Left renal pelvis (tissue), 4 donors: ENCODE results near the gene RTBDN. TPM values are rescaled to one million over a fixed set of nuclear protein-coding genes. Genes with fewer than 3 reads are reported as not detected.

Experiments used
- DNase-seq, 4 donors: peaks; one replicate each; pipeline ENCODE4 v3.0.0-alpha.2; 2013; ENCODE audit warnings: low read depth in 4 of 4, low spot score in 3 of 4
- polyA plus RNA-seq, 4 donors: library from polyadenylated mRNA; unstranded; fragments of 120-200 nt; gene quantifications; one replicate each; pipeline ENCODE4 v1.2.1, GENCODE V29; 2013; ENCODE audit not compliant: insufficient read length in 4 of 4

Gene RTBDN
- under 1 TPM in 2 of 4 donors, not detected in 2; 0.20 to 0.29 TPM for polyA plus RNA-seq

DNA sequence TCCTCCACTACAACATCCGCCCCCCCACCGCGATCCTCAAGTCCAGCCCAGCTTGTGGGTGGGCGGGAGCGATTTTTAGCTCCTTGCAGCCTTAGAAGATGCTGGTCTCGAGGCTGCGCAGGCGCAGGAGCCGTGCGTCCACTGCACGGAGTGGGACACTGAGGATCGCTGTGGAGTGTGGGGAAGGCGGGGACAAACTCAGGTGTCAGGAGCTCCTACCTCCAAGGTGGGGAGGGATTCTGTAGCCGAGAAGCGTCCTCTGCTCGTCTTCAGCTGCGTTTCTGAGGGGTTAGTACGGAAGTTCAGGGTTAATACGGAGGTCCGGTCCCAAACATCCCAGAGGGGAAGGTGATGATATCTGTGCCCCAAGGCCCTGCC is at the start of gene RTBDN:
TSS of gene RTBDN (minus strand) at position 14 of the 378 bp plus-strand sequence. CDS start 4,600 bp downstream, outside the sequence.
- no peak for DNase-seq

DNA sequence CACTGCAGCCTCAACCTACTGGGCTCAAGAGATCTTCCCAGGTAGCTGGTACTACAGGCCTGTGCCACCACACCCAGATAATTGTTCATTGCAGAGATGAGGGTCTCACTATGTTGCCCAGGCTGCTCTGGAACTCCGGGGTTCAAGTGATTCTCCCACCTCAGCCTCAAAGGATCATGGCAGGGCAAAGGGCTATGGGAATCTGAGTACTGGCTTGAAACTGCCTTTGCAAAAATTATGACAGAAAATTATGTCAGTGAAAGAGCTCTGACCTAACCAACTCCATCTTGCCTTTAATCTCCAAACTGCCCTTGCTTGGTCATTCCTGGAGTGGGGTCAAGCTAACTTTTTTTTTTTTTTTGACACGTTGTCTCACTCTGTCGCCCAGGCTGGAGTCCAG is 48.2 kb upstream of the RTBDN start:
- no peak for DNase-seq

DNA sequence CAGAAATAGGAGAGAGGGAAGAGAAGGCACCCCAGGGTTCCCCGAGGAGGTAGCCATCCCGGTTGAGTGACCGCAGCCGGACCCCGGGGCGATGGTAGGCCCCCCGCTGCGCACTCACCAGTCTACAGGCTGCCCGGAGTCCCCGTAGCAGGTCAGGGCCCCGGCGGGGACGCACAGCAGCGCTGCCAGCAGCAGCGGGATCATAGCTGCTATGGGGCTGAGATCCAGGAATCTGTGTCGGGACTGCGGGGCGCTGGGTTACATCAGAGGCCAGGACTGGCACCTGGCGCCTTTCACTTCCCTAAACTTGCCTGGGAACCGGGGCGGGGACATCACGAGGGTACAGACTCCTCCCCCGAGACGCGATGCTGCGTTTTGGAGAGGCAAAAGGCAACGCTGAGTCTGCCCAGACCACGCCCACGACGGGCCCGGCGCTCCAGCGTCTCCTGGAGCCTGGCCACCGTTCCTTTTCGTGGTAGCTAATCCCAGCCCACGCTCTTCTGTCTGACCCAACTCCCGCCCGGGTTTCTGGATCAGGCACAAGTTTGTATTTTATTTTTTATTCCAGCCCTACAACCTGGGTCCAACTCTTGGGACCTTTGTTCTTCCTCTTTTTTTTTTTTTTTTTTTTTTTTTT is 46.9 kb upstream of the RTBDN start, which contains the start of gene DNASE2:
TSS of gene DNASE2 (minus strand) at position 278 of the 637 bp plus-strand sequence. CDS start at position 204, 74 bp downstream.
- peak in 2 of 4 donors; percentile 57 to 74 for DNase-seq

DNA sequence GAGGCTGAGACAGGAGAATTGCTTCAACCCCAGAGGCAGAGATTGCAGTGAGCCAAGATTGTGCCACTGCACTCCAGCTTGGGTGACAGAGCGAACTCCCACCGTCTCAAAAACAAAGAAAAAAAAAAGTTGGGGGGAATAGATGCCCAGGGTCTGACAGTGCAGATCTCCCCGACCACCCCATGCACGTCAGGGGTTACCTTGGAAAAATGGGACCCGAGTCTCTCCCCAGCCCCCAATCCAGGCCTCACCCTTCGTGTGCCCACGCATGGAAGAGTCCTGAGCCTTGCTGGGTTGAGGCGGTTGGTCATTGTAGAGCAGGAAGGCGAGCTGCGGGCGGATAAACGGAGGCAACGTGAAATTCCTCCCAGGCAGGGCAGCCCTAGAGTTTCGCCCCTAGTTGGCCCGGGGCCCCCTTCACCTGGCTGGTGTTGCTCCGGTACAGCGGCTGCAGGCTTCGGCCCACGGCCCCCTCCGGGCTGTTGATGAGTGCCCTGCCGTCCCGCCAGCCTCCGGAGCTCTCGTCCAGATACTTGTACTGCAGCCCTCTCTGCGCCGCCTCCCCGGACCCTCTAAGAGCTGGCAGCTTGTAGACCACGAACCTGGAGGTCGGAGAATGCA is 46.3 kb upstream of the RTBDN start:
- DNase-seq, result no peak

DNA sequence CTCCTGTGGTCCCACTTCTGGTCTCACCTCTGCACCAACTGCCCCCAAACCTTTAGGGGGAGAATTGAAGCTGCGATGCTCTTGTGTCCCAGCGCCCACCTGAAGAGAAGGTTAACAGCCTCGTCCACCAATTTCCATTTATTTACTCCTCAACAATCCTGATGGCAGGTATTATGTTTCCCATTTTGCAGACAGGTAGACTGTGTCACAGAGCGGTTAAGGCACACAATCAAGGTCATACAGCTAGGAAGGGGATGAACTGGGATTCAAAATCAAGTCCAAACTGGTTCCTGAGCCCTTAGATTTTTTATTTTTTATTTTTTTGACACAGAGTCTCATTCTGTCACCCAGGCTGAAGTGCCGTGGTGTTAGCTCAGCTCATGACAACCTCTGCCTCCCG is 40.7 kb upstream of the RTBDN start:
- no peak for DNase-seq

DNA sequence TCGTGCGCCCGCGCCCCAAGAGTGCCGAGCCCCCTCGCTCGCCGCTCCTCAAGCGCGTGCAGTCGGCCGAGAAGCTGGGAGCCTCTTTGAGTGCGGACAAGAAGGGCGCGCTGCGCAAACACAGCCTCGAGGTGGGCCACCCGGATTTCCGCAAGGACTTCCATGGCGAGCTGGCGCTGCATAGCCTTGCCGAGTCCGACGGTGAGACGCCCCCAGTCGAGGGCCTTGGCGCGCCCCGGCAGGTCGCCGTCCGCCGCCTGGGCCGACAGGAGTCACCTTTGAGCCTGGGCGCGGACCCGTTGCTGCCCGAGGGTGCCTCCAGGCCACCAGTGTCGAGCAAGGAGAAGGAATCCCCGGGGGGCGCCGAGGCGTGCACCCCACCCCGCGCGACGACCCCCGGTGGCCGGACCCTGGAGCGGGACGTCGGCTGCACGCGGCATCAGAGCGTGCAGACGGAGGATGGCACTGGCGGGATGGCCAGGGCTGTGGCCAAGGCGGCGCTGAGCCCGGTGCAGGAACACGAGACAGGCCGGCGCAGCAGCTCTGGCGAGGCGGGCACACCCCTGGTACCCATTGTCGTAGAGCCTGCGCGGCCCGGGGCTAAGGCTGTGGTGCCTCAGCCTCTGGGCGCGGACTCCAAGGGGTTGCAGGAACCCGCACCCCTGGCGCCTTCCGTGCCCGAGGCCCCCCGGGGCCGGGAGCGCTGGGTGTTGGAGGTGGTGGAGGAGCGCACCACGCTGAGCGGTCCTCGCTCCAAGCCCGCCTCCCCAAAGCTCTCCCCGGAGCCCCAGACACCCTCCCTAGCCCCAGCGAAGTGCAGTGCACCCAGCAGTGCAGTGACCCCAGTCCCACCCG is 39.7 kb upstream of the RTBDN start:
- no peak for DNase-seq

DNA sequence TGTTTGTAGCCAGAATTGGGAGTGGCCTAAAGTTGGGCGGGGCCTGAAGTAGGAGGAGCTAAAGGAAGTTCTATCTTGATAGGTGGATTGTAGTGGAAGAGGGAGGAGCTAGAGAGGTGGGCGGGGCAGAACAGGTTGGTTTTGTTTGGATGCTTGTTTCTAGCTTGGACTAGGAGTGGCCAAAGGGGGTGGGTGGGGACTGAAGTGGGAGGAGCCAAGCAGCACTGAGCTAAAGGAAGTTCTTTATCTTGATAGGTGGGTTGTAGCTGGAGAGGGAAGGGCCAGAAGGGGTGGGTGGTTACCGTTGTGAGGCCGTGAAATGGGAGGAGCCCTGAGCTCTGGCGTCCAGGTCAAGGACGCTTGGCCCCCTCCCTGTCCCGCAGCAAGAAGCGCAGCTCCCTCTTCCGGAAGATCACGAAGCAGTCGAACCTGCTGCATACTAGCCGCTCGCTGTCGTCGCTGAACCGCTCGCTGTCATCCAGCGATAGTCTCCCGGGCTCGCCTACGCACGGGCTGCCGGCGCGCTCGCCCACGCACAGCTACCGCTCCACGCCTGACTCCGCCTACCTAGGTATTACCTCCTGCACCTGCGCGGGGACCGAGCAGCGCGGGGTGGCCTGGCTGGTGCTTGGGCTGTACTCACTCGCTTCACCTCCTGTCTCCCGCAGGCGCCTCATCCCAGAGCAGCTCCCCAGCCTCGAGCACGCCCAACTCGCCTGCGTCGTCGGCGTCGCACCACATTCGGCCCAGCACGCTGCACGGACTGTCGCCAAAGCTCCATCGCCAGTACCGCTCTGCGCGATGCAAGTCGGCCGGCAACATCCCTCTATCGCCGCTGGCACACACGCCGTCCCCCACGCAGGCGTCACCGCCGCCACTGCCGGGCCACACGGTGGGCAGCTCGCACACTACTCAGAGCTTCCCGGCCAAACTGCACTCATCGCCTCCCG is 38.8 kb upstream of the RTBDN start:
- no peak for DNase-seq

DNA sequence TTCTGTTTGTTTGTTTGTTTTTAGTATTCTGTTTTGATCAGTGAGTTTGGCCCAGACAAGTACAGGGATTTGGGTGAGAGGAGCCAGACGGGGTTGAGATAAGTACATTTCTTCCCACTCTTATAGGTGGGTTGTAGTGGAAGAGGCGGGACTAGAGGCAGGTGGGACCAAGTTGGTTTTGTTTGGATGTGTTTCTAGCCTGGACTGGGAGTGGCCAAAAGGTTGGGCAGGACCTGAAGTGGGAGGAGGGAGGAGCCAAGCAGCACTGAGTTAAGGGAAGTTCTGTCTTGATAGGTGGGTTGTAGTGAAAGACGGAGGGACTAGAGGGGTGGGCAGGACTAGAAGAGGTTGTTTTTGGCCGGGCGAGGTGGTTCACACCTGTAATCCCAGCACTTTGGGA is 37.9 kb upstream of the RTBDN start:
- no peak for DNase-seq

DNA sequence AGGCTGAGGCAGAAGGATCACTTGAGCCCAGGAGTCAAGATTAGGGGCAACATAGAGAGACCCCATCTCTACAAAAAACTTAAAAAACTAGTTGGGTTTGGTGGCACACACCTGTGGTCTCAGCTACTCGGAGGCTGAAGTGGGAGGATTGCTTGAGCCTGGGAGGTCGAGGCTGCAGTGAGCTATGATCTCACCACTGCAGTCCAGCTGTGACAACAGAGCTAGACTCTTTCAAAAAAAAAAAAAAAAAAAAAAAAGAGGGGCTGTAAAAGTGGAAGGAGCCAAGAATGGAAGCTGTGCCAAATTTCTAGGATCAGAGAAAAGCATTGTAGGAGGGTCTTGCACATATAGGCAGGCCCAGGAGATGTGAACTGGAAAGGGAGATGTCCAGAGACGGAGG is 37.3 kb upstream of the RTBDN start:
- no peak for DNase-seq

DNA sequence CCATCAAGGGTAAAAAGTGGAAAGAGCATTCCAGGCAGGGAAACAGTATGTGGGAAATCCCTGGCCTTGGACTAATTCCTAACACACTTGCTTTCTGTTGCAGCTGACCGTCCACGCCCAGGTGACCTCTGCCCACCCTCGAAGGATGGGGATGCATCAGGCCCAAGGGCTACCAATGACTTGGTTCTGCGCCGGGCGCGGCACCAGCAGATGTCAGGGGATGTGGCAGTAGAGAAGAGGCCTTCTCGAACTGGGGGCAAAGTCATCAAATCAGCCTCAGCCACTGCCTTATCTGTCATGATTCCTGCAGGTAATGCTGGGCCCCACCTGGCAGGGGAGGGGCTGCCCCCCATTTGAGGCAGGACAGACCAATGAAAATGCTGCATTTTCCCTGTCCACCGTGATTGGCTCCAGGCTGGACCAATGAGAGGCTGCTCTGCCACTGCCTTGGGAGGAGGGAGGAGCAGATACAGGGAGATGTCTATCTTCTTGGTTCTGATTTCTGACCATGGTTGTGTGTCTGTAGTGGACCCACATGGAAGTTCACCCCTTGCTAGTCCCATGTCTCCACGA is 34.2 kb upstream of the RTBDN start:
- no peak for DNase-seq

DNA sequence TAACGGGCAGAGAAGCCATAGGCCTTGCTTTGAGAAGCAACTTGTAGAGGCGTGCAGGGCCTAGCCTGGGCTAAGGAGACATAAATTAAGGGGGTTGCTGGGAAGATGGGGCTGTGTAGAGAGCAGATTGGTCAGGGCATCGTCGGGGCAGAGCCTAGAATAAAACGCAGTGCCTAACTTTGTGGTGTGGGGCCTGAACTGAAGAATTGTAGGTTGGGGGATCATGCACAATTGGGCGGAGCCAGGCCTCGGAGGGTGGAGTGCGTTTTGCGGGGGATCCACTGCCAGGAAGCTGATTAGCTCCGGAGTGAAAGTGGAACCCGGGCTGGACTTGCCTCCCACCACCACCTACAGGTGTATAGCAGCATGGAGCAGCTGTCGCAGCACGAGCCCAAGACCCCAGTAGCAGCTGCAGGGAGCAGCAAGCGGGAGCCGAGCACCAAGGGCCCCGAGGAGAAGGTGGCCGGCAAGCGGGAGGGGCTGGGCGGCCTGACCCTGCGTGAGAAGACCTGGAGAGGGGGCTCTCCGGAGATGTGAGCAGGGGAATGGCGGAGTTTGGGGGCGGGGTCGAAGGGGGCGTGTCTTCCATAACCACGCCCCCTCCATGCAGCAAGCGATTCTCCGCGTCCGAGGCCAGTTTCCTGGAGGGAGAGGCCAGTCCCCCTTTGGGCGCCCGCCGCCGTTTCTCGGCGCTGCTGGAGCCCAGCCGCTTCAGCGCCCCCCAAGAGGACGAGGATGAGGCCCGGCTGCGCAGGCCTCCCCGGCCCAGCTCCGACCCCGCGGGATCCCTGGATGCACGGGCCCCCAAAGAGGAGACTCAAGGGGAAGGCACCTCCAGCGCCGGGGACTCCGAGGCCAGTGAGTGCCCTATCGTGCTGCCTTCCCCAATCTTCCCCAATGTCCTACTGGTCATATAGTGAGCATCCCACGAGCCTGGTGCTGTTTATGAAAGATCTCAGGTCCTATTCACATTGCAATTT is 33.0 kb upstream of the RTBDN start:
- peak in 2 of 4 donors; percentile 69 to 79 for DNase-seq

DNA sequence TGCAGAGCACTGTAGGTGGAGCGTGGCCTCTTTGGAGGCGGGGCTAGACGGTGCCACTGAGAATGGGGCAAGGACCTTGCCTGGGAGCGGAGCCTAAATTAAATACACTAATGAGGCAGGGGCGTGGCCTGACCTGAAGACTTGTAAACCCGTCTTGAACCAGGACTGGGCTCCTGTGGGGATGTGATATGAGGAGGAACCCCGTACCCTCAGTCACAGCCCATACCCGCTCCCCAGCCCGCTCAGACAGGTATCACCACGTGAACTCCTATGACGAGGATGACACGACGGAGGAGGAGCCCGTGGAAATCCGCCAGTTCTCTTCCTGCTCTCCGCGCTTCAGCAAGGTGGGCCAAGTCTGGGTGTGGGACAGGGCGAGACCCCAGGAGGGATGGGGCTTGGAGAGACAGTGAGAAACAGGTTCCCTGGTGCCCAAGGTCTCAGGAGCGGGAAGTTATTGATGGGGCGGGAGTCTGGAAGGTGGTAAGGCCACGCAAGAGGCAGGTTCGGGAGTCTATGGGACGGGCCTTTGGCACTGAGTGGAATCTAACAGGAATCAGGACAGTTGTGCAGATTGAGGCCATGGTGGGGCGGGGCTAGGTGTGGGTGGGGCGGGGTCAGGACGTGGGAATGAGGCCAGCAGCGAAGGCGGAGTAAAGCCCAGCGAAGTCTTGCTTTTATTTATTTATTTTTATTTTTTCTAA is 32.2 kb upstream of the RTBDN start:
- no peak for DNase-seq

DNA sequence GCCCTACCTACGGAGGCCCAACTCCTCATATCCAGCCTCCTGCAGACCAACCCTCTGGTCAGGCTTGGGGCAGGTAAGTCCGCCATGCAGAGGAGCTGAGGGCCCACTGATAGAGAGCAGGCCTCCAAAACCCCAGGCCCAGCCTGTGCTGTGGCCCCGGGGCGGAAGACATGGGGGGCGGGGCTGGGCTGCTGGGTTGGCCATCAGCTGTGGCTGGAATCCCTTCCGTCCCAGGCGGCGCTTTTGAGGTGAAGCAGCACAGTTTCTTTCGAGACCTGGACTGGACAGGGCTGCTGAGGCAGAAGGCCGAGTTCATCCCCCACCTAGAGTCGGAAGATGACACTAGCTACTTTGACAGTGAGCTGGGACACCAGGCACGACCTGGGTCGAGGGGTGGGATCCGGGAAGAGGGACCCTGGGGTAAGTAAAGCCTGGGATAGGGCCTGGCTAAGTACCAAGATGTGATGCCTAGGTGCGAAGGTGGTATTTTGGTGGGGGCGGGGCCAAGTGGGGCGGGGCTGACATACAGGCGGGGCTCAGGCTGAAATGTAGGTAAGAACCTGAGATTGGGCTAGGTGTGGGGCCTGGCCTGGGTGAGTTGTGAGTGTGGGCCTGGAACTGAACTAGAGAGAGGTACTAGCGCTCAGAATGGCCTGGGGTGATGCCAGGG is 31.5 kb upstream of the RTBDN start:
- DNase-seq, result no peak

DNA sequence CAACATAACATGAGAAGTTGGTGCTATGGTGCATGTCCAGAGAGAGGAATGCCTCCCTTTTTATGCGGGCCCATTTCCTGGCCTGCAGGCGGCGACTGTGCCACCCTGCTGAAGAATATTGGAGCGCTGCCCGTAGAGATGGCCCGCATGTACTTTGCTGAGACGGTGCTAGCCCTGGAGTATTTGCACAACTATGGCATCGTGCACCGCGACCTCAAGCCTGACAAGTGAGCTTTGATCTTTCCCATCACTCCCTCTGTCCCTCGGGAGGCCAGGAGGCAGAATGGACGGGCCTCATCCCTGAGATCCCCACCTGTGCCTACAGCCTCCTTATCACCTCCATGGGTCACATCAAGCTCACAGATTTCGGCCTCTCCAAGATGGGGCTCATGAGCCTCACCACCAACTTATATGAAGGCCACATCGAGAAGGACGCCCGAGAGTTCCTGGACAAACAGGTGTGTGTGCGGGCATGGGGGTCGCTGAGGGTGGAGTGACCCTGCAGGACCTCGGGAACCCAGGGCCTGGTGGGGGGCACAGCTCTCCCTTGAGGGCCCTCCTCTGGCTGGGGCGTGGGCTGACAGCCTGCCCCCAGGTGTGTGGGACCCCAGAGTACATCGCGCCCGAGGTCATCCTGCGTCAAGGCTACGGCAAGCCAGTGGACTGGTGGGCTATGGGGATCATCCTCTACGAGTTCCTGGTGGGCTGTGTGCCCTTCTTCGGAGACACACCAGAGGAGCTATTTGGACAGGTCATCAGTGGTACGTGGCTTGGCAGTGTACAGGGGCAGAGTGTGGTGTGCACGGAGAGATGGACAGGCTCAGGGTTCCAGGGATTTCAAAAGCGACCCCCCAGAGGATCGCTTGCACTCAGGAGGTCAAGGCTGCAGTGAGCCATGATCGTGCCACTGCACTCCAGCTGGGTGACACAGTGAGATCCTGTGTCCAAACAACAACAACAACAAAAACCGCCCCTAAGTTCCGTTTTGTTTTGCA is 30.6 kb upstream of the RTBDN start:
- no peak for DNase-seq

DNA sequence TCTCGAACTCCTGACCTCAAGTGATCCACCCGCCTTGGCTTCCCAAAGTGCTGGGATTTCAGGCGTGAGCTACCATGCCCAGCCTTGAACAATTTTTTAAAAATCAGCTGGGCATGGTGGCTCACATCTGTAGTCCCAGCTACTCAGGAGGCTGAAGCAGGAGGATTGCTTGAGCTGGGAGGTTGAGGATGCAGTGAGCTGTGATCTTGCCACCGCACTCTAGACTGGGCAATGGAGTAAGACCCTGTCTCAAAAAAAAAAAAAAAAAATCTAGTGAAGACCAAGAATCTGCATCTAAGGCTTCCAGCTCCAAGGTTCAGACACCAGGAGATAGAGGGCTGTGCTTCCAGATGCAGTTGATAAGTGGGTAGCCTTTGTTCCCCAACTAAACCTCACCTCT is 29.8 kb upstream of the RTBDN start:
- no peak for DNase-seq

DNA sequence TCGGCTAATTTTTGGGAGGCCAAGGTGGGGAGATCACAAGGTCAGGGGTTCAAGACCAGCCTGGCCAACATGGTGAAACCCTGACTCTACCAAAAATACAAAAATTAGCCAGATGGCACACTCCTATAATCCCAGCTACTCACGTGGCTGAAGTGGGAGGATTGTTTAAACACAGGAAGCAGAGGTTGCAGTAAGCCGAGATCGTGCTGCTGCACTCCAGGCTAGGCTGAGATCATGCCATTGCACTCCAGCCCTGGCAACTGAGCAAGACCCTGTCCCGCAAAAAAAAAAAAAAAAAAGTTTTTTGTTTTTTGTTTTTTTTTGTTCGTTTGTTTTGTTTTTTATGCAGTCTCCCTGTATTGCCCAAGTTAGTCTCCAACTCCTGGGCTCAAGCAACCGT is 25.2 kb upstream of the RTBDN start:
- DNase-seq, result no peak
